ENCODE results near the gene TBC1D17. TPM values are rescaled to one million over a fixed set of nuclear protein-coding genes. Genes with fewer than 3 reads are reported as not detected.
A peak's percentile ranks its signal among the peaks of the same experiment; 100 is the strongest.

The TBC1D17 gene
- total and polyA plus RNA-seq, 2 of the 13 experiments (the other 11 are each of a cell fraction or from before 2014, with no cell fraction given): 9.7 to 16.9 TPM

DNA sequence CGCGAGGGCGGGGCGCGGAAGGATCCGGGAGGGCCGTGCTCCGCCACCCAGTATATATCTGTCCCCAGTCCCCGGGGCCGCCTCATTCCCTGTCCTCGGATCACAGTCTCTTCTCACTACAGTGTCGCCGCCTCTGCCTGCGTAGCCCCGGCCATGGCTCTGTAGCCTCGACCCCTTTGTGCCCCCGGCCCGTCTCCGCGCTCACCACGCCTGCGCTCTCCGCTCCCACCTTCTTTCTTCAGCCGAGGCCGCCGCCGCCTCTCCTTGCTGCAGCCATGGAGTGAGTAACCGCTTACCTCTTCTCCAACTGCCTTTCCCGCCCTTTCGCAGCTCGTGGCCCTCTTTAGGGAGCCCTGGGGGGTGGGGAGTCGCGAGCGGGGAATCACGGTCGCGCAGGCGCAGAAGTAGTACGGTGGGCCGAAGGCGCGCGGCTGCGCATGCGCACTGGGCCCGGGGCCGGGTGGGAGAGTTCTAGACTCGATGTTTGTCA lies 51.7 kb downstream of the TBC1D17 start, which contains the start of the genes ATF5 and NUP62 (continued):
- TF ChIP-seq, protein P1, sequence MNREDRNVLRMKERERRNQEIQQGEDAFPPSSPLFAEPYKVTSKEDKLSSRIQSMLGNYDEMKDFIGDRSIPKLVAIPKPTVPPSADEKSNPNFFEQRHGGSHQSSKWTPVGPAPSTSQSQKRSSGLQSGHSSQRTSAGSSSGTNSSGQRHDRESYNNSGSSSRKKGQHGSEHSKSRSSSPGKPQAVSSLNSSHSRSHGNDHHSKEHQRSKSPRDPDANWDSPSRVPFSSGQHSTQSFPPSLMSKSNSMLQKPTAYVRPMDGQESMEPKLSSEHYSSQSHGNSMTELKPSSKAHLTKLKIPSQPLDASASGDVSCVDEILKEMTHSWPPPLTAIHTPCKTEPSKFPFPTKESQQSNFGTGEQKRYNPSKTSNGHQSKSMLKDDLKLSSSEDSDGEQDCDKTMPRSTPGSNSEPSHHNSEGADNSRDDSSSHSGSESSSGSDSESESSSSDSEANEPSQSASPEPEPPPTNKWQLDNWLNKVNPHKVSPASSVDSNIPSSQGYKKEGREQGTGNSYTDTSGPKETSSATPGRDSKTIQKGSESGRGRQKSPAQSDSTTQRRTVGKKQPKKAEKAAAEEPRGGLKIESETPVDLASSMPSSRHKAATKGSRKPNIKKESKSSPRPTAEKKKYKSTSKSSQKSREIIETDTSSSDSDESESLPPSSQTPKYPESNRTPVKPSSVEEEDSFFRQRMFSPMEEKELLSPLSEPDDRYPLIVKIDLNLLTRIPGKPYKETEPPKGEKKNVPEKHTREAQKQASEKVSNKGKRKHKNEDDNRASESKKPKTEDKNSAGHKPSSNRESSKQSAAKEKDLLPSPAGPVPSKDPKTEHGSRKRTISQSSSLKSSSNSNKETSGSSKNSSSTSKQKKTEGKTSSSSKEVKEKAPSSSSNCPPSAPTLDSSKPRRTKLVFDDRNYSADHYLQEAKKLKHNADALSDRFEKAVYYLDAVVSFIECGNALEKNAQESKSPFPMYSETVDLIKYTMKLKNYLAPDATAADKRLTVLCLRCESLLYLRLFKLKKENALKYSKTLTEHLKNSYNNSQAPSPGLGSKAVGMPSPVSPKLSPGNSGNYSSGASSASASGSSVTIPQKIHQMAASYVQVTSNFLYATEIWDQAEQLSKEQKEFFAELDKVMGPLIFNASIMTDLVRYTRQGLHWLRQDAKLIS (CRISPR knock-in tag; IDR thresholded peaks at IDR 0.05): no peak
- TF ChIP-seq, protein P2, sequence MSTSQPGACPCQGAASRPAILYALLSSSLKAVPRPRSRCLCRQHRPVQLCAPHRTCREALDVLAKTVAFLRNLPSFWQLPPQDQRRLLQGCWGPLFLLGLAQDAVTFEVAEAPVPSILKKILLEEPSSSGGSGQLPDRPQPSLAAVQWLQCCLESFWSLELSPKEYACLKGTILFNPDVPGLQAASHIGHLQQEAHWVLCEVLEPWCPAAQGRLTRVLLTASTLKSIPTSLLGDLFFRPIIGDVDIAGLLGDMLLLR (CRISPR knock-in tag; IDR thresholded peaks at IDR 0.05): peak; percentile 90
- TF ChIP-seq MEIS2 (CRISPR knock-in tag; IDR thresholded peaks at IDR 0.05) (peak; percentile 70; the same call in 1 of the 2 replicates), ZNF788 (CRISPR knock-in tag; IDR thresholded peaks at IDR 0.05; ENCODE audit: borderline replicate concordance) (0 out of 2 replicates have a peak, but pooled peaks have one; percentile 7), MEF2D (CRISPR knock-in tag; IDR thresholded peaks at IDR 0.05) (no peak), NFKBIZ (CRISPR knock-in tag; IDR thresholded peaks at IDR 0.05) (no peak; the same call in 1 of the 2 replicates), STAG1 (CRISPR knock-in tag; IDR thresholded peaks at IDR 0.05) (no peak), ZFYVE20 (CRISPR knock-in tag; IDR thresholded peaks at IDR 0.05; ENCODE audit: borderline replicate concordance, low read depth) (no peak), SMARCC2 (IDR thresholded peaks at IDR 0.05) (no peak), GATAD1 (CRISPR knock-in tag; IDR thresholded peaks at IDR 0.05) (peak; percentile 92), ZNF225 (CRISPR knock-in tag; IDR thresholded peaks at IDR 0.05) (peak; percentile 95), ZNF235 (CRISPR knock-in tag; IDR thresholded peaks at IDR 0.05; ENCODE audit: borderline replicate concordance) (peak; percentile 97; the same call in 1 of the 2 replicates), BORCS8-MEF2B (CRISPR knock-in tag; IDR thresholded peaks at IDR 0.05) (peak; percentile 96), NR2F6 (IDR thresholded peaks at IDR 0.05) (no peak), NR2F6 (CRISPR knock-in tag; IDR thresholded peaks at IDR 0.05) (no peak), ZSCAN9 (CRISPR knock-in tag; IDR thresholded peaks at IDR 0.05; ENCODE audit: borderline replicate concordance) (peak; percentile 19), HNRNPUL1 (IDR thresholded peaks at IDR 0.05; ENCODE audit: low read depth, low read length) (0 out of 2 replicates have a peak, but pooled peaks have one; percentile 61), NCOR1 (IDR thresholded peaks at IDR 0.05; ENCODE audit: borderline replicate concordance, low read length) (no peak)
- TF ChIP-seq, protein P3, sequence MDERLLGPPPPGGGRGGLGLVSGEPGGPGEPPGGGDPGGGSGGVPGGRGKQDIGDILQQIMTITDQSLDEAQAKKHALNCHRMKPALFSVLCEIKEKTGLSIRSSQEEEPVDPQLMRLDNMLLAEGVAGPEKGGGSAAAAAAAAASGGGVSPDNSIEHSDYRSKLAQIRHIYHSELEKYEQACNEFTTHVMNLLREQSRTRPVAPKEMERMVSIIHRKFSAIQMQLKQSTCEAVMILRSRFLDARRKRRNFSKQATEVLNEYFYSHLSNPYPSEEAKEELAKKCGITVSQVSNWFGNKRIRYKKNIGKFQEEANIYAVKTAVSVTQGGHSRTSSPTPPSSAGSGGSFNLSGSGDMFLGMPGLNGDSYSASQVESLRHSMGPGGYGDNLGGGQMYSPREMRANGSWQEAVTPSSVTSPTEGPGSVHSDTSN (CRISPR knock-in tag; IDR thresholded peaks at IDR 0.05): no peak
- TF ChIP-seq, protein P4, sequence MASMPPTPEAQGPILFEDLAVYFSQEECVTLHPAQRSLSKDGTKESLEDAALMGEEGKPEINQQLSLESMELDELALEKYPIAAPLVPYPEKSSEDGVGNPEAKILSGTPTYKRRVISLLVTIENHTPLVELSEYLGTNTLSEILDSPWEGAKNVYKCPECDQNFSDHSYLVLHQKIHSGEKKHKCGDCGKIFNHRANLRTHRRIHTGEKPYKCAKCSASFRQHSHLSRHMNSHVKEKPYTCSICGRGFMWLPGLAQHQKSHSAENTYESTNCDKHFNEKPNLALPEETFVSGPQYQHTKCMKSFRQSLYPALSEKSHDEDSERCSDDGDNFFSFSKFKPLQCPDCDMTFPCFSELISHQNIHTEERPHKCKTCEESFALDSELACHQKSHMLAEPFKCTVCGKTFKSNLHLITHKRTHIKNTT (CRISPR knock-in tag; IDR thresholded peaks at IDR 0.05): no peak
- TF ChIP-seq, protein P5, sequence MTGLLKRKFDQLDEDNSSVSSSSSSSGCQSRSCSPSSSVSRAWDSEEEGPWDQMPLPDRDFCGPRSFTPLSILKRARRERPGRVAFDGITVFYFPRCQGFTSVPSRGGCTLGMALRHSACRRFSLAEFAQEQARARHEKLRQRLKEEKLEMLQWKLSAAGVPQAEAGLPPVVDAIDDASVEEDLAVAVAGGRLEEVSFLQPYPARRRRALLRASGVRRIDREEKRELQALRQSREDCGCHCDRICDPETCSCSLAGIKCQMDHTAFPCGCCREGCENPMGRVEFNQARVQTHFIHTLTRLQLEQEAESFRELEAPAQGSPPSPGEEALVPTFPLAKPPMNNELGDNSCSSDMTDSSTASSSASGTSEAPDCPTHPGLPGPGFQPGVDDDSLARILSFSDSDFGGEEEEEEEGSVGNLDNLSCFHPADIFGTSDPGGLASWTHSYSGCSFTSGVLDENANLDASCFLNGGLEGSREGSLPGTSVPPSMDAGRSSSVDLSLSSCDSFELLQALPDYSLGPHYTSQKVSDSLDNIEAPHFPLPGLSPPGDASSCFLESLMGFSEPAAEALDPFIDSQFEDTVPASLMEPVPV (CRISPR knock-in tag; IDR thresholded peaks at IDR 0.05): peak; percentile 92
